HCT116 (cell line): ENCODE measurements around the gene RABEP1.

ENCODE experiments used
- EZH2 ChIP-seq: fragments of 200-600 bp; sonication (generic); IDR thresholded peaks from 2 replicates; pipeline ENCODE4 v1.6.1; 2017; ENCODE audit warnings: antibody characterized with exemption, mixed run types
- EZH2phosphoT487 ChIP-seq: fragments of 200-600 bp; IDR thresholded peaks from 2 replicates; pipeline ENCODE4 v1.6.1; 2018; ENCODE audit warnings: antibody characterized with exemption, borderline replicate concordance
- FOSL1 ChIP-seq: IDR thresholded peaks from 2 replicates; pipeline ENCODE4 v1.6.1; 2012; ENCODE audit warnings: low read depth
- JUND ChIP-seq: IDR thresholded peaks from 2 replicates; pipeline ENCODE4 v1.6.1; 2012
- POLR2A ChIP-seq: IDR thresholded peaks from 2 replicates; pipeline ENCODE4 v1.7.0; 2011; ENCODE audit warnings: borderline replicate concordance; ENCODE audit not compliant: insufficient read depth, insufficient read length; ENCODE audit errors: extremely low read depth
- POLR2AphosphoS5 ChIP-seq: IDR thresholded peaks from 2 replicates; pipeline ENCODE4 v1.6.1; 2011; ENCODE audit warnings: mild to moderate bottlenecking, low read depth, low read length, moderate library complexity
- RAD21 ChIP-seq: IDR thresholded peaks from 2 replicates; pipeline ENCODE4 v1.6.1; 2012; ENCODE audit warnings: low read depth, mild to moderate bottlenecking
- SP1 ChIP-seq: IDR thresholded peaks from 2 replicates; pipeline ENCODE4 v1.6.1; 2012; ENCODE audit warnings: low read depth
- YY1 ChIP-seq: IDR thresholded peaks from 2 replicates; pipeline ENCODE4 v1.6.1; 2011; ENCODE audit warnings: low read length, low read depth, moderate library complexity, mild to moderate bottlenecking; ENCODE audit not compliant: insufficient replicate concordance; ENCODE audit errors: extremely low read depth
- TF ChIP-seq, protein P1 (sequence below), 3 experiments: fragments of 200-600 bp in 1 of 3; sonication (generic) in 1 of 3; IDR thresholded peaks in 2 of 3; conservative IDR thresholded peaks in 1 of 3; 2 replicates each; pipeline ENCODE4 v1.5.1; 2012 to 2017; ENCODE audit warnings: low read depth in 2 of 3, low read length in 2 of 3, antibody characterized with exemption in 1 of 3, borderline replicate concordance in 1 of 3, control low read depth in 1 of 3, mild to moderate bottlenecking in 1 of 3, mixed read lengths in 1 of 3, mixed run types in 1 of 3, moderate library complexity in 1 of 3; ENCODE audit not compliant: insufficient read depth in 1 of 3
- TF ChIP-seq, protein P2 (sequence below): IDR thresholded peaks from 2 replicates; pipeline ENCODE4 v1.6.1; 2012; ENCODE audit warnings: low read depth

DNA sequence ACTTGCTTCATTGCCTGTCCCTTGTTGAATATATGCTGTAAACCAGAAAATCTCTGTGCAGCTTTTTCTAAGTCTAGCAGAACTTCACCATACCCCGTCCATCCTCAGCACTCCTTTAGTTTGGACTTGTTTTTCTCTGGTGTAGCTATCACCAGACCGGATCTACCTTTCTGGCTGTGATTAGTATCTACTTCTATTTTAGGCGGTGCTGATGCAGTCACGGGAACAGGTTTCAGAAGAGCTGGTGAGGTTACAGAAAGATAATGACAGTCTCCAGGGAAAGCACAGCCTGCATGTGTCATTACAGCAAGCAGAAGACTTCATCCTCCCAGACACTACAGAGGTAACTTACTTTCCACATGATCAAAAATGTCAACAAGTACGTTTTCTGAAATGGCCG is 91.0 kb downstream of the RABEP1 start:
- TF ChIP-seq JUND (no peak), POLR2AphosphoS5 (no peak), YY1 (no peak), RAD21 (no peak), SP1 (no peak), FOSL1 (no peak), EZH2phosphoT487 (no peak), POLR2A (no peak), EZH2 (no peak)
- TF ChIP-seq, protein P1, sequence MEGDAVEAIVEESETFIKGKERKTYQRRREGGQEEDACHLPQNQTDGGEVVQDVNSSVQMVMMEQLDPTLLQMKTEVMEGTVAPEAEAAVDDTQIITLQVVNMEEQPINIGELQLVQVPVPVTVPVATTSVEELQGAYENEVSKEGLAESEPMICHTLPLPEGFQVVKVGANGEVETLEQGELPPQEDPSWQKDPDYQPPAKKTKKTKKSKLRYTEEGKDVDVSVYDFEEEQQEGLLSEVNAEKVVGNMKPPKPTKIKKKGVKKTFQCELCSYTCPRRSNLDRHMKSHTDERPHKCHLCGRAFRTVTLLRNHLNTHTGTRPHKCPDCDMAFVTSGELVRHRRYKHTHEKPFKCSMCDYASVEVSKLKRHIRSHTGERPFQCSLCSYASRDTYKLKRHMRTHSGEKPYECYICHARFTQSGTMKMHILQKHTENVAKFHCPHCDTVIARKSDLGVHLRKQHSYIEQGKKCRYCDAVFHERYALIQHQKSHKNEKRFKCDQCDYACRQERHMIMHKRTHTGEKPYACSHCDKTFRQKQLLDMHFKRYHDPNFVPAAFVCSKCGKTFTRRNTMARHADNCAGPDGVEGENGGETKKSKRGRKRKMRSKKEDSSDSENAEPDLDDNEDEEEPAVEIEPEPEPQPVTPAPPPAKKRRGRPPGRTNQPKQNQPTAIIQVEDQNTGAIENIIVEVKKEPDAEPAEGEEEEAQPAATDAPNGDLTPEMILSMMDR (IDR thresholded peaks at IDR 0.05 in 2 of 3, conservative IDR thresholded peaks at IDR 0.05 in 1 of 3; ENCODE audit: borderline replicate concordance in 1 of 3, insufficient read depth in 1 of 3, low read depth in 2 of 3, low read length in 2 of 3): no peak
- TF ChIP-seq, protein P2, sequence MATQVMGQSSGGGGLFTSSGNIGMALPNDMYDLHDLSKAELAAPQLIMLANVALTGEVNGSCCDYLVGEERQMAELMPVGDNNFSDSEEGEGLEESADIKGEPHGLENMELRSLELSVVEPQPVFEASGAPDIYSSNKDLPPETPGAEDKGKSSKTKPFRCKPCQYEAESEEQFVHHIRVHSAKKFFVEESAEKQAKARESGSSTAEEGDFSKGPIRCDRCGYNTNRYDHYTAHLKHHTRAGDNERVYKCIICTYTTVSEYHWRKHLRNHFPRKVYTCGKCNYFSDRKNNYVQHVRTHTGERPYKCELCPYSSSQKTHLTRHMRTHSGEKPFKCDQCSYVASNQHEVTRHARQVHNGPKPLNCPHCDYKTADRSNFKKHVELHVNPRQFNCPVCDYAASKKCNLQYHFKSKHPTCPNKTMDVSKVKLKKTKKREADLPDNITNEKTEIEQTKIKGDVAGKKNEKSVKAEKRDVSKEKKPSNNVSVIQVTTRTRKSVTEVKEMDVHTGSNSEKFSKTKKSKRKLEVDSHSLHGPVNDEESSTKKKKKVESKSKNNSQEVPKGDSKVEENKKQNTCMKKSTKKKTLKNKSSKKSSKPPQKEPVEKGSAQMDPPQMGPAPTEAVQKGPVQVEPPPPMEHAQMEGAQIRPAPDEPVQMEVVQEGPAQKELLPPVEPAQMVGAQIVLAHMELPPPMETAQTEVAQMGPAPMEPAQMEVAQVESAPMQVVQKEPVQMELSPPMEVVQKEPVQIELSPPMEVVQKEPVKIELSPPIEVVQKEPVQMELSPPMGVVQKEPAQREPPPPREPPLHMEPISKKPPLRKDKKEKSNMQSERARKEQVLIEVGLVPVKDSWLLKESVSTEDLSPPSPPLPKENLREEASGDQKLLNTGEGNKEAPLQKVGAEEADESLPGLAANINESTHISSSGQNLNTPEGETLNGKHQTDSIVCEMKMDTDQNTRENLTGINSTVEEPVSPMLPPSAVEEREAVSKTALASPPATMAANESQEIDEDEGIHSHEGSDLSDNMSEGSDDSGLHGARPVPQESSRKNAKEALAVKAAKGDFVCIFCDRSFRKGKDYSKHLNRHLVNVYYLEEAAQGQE: no peak
